Stimulated activated CD8-positive, alpha-beta memory T cell treated with anti-CD3 and anti-CD28 coated beads, Interleukin-2, amount 100 ng/mL, for 48 hours (primary cell): ENCODE results near the gene ISG15.
"Not testable (repeated sequence)": the region's sequence is repeated elsewhere in the genome, so short reads cannot be mapped to it uniquely, and the experiment has no call there.

Experiments
- DNase-seq, 2 donors: peaks; one replicate each; pipeline ENCODE4 v3.0.0-alpha.2; 2020; ENCODE audit warnings: low read depth in 2 of 2

ISG15 gene

GRCh38 chr1:994546-994945, 18.8 kb upstream of the ISG15 start:
- not testable (repeated sequence) for DNase-seq

GRCh38 chr1:995665-996633, 17.3 kb upstream of the ISG15 start:
- no peak for DNase-seq

GRCh38 chr1:996851-997712, 16.2 kb upstream of the ISG15 start:
- no peak for DNase-seq

- no peak for DNase-seq
Observed at GRCh38 chr1:997713-997992, 15.6 kb upstream of the ISG15 start.

- DNase-seq, result no peak
Observed at GRCh38 chr1:997993-998744, 15.1 kb upstream of the ISG15 start.

GRCh38 chr1:998745-998994, 14.6 kb upstream of the ISG15 start:
- DNase-seq, result no peak

GRCh38 chr1:998995-999724, 14.1 kb upstream of the ISG15 start:
- DNase-seq, result no peak

GRCh38 chr1:999725-1000356, 13.5 kb upstream of the ISG15 start, which contains the start of gene HES4:
HES4 (minus strand) TSS chr1:1000097; CDS start chr1:999973, 124 bp downstream.
- no peak for DNase-seq

- DNase-seq, result peak in 1 of 2 donors; percentile 48
Observed at GRCh38 chr1:1000357-1001056, 12.8 kb upstream of the ISG15 start.

- DNase-seq, result no peak
Observed at GRCh38 chr1:1001057-1001783, 12.1 kb upstream of the ISG15 start.

- no peak for DNase-seq
Observed at GRCh38 chr1:1003618-1004419, 9.5 kb upstream of the ISG15 start.

GRCh38 chr1:1004420-1004779, 8.9 kb upstream of the ISG15 start:
- no peak for DNase-seq

GRCh38 chr1:1004780-1005697, 8.3 kb upstream of the ISG15 start:
- no peak for DNase-seq

GRCh38 chr1:1005774-1006304, 7.5 kb upstream of the ISG15 start:
- no peak for DNase-seq

- no peak for DNase-seq
Observed at GRCh38 chr1:1006305-1007159, 6.8 kb upstream of the ISG15 start.

GRCh38 chr1:1010131-1010530, 3.2 kb upstream of the ISG15 start:
- not testable (repeated sequence) for DNase-seq
